GM18505 (cell line): ENCODE data around the gene OCLN.
"Not testable (repeated sequence)": the region's sequence is repeated elsewhere in the genome, so short reads cannot be mapped to it uniquely, and the experiment has no call there.

Experiments
- ATAC-seq: cut with Tn5 transposase; IDR thresholded peaks from one replicate; pipeline ENCODE4 v1.9.1; 2021; ENCODE audit not compliant: unreplicated experiment
- POLR2A ChIP-seq: IDR thresholded peaks from 4 replicates; pipeline ENCODE4 v1.6.1; 2011; ENCODE audit warnings: borderline replicate concordance; ENCODE audit not compliant: insufficient read depth, insufficient read length; ENCODE audit errors: extremely low read depth

OCLN gene

GRCh38 chr5:69502767-69503488 is 10.3 kb downstream of the OCLN start:
- ATAC-seq, result no peak
- no peak for TF ChIP-seq POLR2A

GRCh38 chr5:69504036-69504435 is 11.4 kb downstream of the OCLN start:
- no peak for TF ChIP-seq POLR2A
- no peak for ATAC-seq

- no peak for ATAC-seq
These were observed 12.7 kb downstream of the OCLN start for GRCh38 chr5:69505306-69505705.

GRCh38 chr5:69509212-69509611 is 16.6 kb downstream of the OCLN start:
- no peak for TF ChIP-seq POLR2A
- no peak for ATAC-seq

More at GRCh38 chr5:69505306-69505705, 12.7 kb downstream of the OCLN start:
- no peak for TF ChIP-seq POLR2A

GRCh38 chr5:69510694-69511093 is 18.1 kb downstream of the OCLN start:
- no peak for TF ChIP-seq POLR2A
- no peak for ATAC-seq

- no peak for ATAC-seq
These were observed 20.2 kb downstream of the OCLN start for GRCh38 chr5:69512740-69513260.

GRCh38 chr5:69515570-69515969 is 23.0 kb downstream of the OCLN start:
- not testable (repeated sequence) for ATAC-seq

More at GRCh38 chr5:69512740-69513260, 20.2 kb downstream of the OCLN start:
- no peak for TF ChIP-seq POLR2A

GRCh38 chr5:69516769-69517168 is 24.2 kb downstream of the OCLN start:
- ATAC-seq, result no peak
- TF ChIP-seq POLR2A, result no peak

GRCh38 chr5:69517763-69518212 is 25.2 kb downstream of the OCLN start:
- no peak for TF ChIP-seq POLR2A

GRCh38 chr5:69519285-69519684 is 26.7 kb downstream of the OCLN start:
- no peak for TF ChIP-seq POLR2A
- no peak for ATAC-seq

More at GRCh38 chr5:69517763-69518212, 25.2 kb downstream of the OCLN start:
- ATAC-seq, result no peak

GRCh38 chr5:69522035-69522434 is 29.4 kb downstream of the OCLN start:
- no peak for TF ChIP-seq POLR2A
- ATAC-seq, result no peak

- no peak for ATAC-seq
- TF ChIP-seq POLR2A, result no peak
These were observed 32.9 kb downstream of the OCLN start for GRCh38 chr5:69525490-69525889.

- ATAC-seq, result no peak
- no peak for TF ChIP-seq POLR2A
These were observed 34.1 kb downstream of the OCLN start for GRCh38 chr5:69526660-69527059.

GRCh38 chr5:69527128-69527770 is 34.7 kb downstream of the OCLN start:
- no peak for ATAC-seq
- TF ChIP-seq POLR2A, result no peak
